ENCODE data around the gene PANX1. TPM values are rescaled to one million over a fixed set of nuclear protein-coding genes. Genes with fewer than 3 reads are reported as not detected.

The PANX1 gene
- total and polyA plus RNA-seq, 7 experiments from 2014 or later: 3.9 to 14.8 (median 5.8) TPM

GRCh38 chr11:94125407-94126115, 3.1 kb upstream of the PANX1 start:
- DNase-seq: no peak
- Mint-ChIP-seq H3K4me3 (no peak overlapping the region), H3K36me3 (peaks cover 0 to 4% (median 0%) of the 10 kb centered on the region in 5 donors), H3K9me3 (peaks cover 0 to 7% (median 0%) of the 10 kb centered on the region in 11 donors), H3K4me1 (peaks cover 11 to 24% (median 18%) of the 10 kb centered on the region in 7 donors), H3K27me3 (no peaks in the 10 kb centered on the region), H3K27ac (no peak overlapping the region)
- ATAC-seq: no peak
- POLR2A ChIA-PET: no interaction called here
- Histone ChIP-seq H3K4me3 (ENCODE audit: low read length) (no peak overlapping the region), H3K27ac (ENCODE audit: low read depth, low read length) (no peak overlapping the region), H3K4me1 (ENCODE audit: control insufficient read depth in 2 of 2, insufficient read depth in 2 of 2, low read length in 2 of 2) (peaks cover 20 to 24% of the 10 kb centered on the region in 2 donors), H3K27me3 (ENCODE audit: control insufficient read depth in 2 of 2, insufficient read depth in 2 of 2, low read length in 2 of 2) (no peaks in the 10 kb centered on the region), H3K36me3 (ENCODE audit: control insufficient read depth in 2 of 3, insufficient read depth in 3 of 3, low read length in 3 of 3) (peaks cover 0 to 12% (median 0%) of the 10 kb centered on the region in 3 experiments), H3K9me3 (ENCODE audit: control insufficient read depth in 2 of 3, low read length in 3 of 3) (no peaks in the 10 kb centered on the region)
- CTCF ChIA-PET: no interaction called here
- intact Hi-C loops (cut with micrococcal nuclease): loop anchor here (5.0 to 10.0 kb wide), 5 partner anchors 463 to 1659 kb away; partner anchors contain the start of genes CEP295 (in 1 of the 2), FAM76B (in 1 of the 2), SMCO4 (in 1 of the 2) and SRSF8 (in 1 of the 2)

- Histone ChIP-seq H3K4me3 (ENCODE audit: low read length) (peak overlapping the region; percentile 97), H3K36me3 (ENCODE audit: control insufficient read depth in 2 of 3, insufficient read depth in 3 of 3, low read length in 3 of 3) (peaks cover 0 to 12% (median 0%) of the 10 kb centered on the region in 3 experiments), H3K4me1 (ENCODE audit: control insufficient read depth in 2 of 2, insufficient read depth in 2 of 2, low read length in 2 of 2) (peaks cover 21 to 29% of the 10 kb centered on the region in 2 donors), H3K9me3 (ENCODE audit: control insufficient read depth in 2 of 3, low read length in 3 of 3) (no peaks in the 10 kb centered on the region), H3K27me3 (ENCODE audit: control insufficient read depth in 2 of 2, insufficient read depth in 2 of 2, low read length in 2 of 2) (no peaks in the 10 kb centered on the region), H3K27ac (ENCODE audit: low read depth, low read length) (peak overlapping the region; percentile 73)
- Mint-ChIP-seq H3K27ac (peak overlapping the region; percentile 77 to 96 (median 89)), H3K4me1 (peaks cover 11 to 24% (median 18%) of the 10 kb centered on the region in 7 donors), H3K4me3 (peak overlapping the region in 4 of 10 donors; percentile 52 to 92 (median 72)), H3K27me3 (no peaks in the 10 kb centered on the region), H3K36me3 (peaks cover 0 to 4% (median 0%) of the 10 kb centered on the region in 5 donors), H3K9me3 (peaks cover 0 to 7% (median 0%) of the 10 kb centered on the region in 11 donors)
- CTCF ChIA-PET: no interaction called here
- intact Hi-C loops (cut with micrococcal nuclease): loop anchor here (1.0 to 10.0 kb wide), 17 partner anchors 19 to 1661 kb away; partner anchors contain the start of genes ANKRD49 (in 2 of the 2), C11orf54 (in 2 of the 2), CWC15 (in 2 of the 2) and FAM76B (in 2 of the 2)
- ATAC-seq (no peak), DNase-seq (peak in 1 of 9 donors; percentile 12)
- POLR2A ChIA-PET: interaction anchor here (1.6 kb wide), 1 partner anchor 387 kb away, joined by 5 read pairs; no protein-coding TSS in a partner anchor
Measured at GRCh38 chr11:94127638-94128037, 1.0 kb upstream of the PANX1 start.

GRCh38 chr11:94128291-94128745, 323 bp upstream of the PANX1 start:
- Histone ChIP-seq H3K27ac (ENCODE audit: low read depth, low read length) (peak overlapping the region; percentile 73), H3K27me3 (ENCODE audit: control insufficient read depth in 2 of 2, insufficient read depth in 2 of 2, low read length in 2 of 2) (no peaks in the 10 kb centered on the region), H3K9me3 (ENCODE audit: control insufficient read depth in 2 of 3, low read length in 3 of 3) (no peaks in the 10 kb centered on the region), H3K4me1 (ENCODE audit: control insufficient read depth in 2 of 2, insufficient read depth in 2 of 2, low read length in 2 of 2) (peaks cover 21 to 29% of the 10 kb centered on the region in 2 donors), H3K4me3 (ENCODE audit: low read length) (peak overlapping the region; percentile 97), H3K36me3 (ENCODE audit: control insufficient read depth in 2 of 3, insufficient read depth in 3 of 3, low read length in 3 of 3) (peaks cover 0 to 12% (median 0%) of the 10 kb centered on the region in 3 experiments)
- ATAC-seq (peak; percentile 42), DNase-seq (no peak)
- intact Hi-C loops (cut with micrococcal nuclease): loop anchor here (1.0 to 10.0 kb wide), 17 partner anchors 18 to 1660 kb away; partner anchors contain the start of genes ANKRD49 (in 2 of the 2), C11orf54 (in 2 of the 2), CWC15 (in 2 of the 2) and FAM76B (in 2 of the 2)
- peak overlapping the region in 2 of 10 donors; percentile 85 to 92 for H3K4me3 Mint-ChIP-seq
- H3K36me3 Mint-ChIP-seq: peaks cover 0 to 4% (median 0%) of the 10 kb centered on the region in 5 donors
- no peaks in the 10 kb centered on the region for H3K27me3 Mint-ChIP-seq
- ChIA-PET CTCF (no interaction called here), POLR2A (interaction anchor here (0.8 to 1.8 kb wide), 3 partner anchors 344 to 388 kb away, joined by 3 to 5 read pairs (median 4); partner anchors contain the start of gene MED17)
- peak overlapping the region; percentile 77 to 96 (median 89) for H3K27ac Mint-ChIP-seq
- peaks cover 0 to 7% (median 0%) of the 10 kb centered on the region in 11 donors for H3K9me3 Mint-ChIP-seq
- H3K4me1 Mint-ChIP-seq: peaks cover 13 to 27% (median 22%) of the 10 kb centered on the region in 7 donors

- H3K4me1 ChIP-seq (ENCODE audit: control insufficient read depth in 2 of 2, insufficient read depth in 2 of 2, low read length in 2 of 2): peaks cover 21 to 29% of the 10 kb centered on the region in 2 donors
- peaks cover 26 to 34% (median 31%) of the 10 kb centered on the region in 7 donors for H3K4me1 Mint-ChIP-seq
- no peaks in the 10 kb centered on the region for H3K27me3 ChIP-seq (ENCODE audit: control insufficient read depth in 2 of 2, insufficient read depth in 2 of 2, low read length in 2 of 2)
- ChIA-PET POLR2A (interaction anchor here (0.6 to 1.8 kb wide), 4 partner anchors 9 to 484 kb away, joined by 3 to 5 read pairs (median 4); partner anchors contain the start of gene MED17), CTCF (no interaction called here)
- no peaks in the 10 kb centered on the region for H3K27me3 Mint-ChIP-seq
- no peak overlapping the region for H3K4me3 Mint-ChIP-seq
- H3K27ac ChIP-seq (ENCODE audit: low read depth, low read length): peak overlapping the region; percentile 73
- DNase-seq (peak in 7 of 9 donors; percentile 9 to 31 (median 24)), ATAC-seq (no peak)
- peak overlapping the region; percentile 97 for H3K4me3 ChIP-seq (ENCODE audit: low read length)
- no peaks in the 10 kb centered on the region for H3K36me3 Mint-ChIP-seq
- H3K36me3 ChIP-seq (ENCODE audit: control insufficient read depth in 2 of 3, insufficient read depth in 3 of 3, low read length in 3 of 3): peaks cover 0 to 12% (median 0%) of the 10 kb centered on the region in 3 experiments
- intact Hi-C loops (cut with micrococcal nuclease): loop anchor here (2.0 to 10.0 kb wide), 11 partner anchors 17 to 1659 kb away; partner anchors contain the start of genes FAM76B (in 2 of the 2), ANKRD49 (in 1 of the 2), C11orf54 (in 1 of the 2) and CEP295 (in 1 of the 2)
- no peak overlapping the region for H3K27ac Mint-ChIP-seq
- H3K9me3 Mint-ChIP-seq: no peaks in the 10 kb centered on the region
- no peaks in the 10 kb centered on the region for H3K9me3 ChIP-seq (ENCODE audit: control insufficient read depth in 2 of 3, low read length in 3 of 3)
Measured at GRCh38 chr11:94129512-94130297, 1.1 kb downstream of the PANX1 start.

- ATAC-seq (no peak), DNase-seq (no peak)
- no peaks in the 10 kb centered on the region for H3K36me3 Mint-ChIP-seq
- H3K9me3 Mint-ChIP-seq: no peaks in the 10 kb centered on the region
- ChIA-PET CTCF (no interaction called here), POLR2A (interaction anchor here (0.6 to 1.2 kb wide), 2 partner anchors 8 to 484 kb away, joined by 3 read pairs; no protein-coding TSS in a partner anchor)
- Histone ChIP-seq H3K4me3 (ENCODE audit: low read length) (peak overlapping the region; percentile 97), H3K36me3 (ENCODE audit: control insufficient read depth in 2 of 3, insufficient read depth in 3 of 3, low read length in 3 of 3) (peaks cover 0 to 12% (median 0%) of the 10 kb centered on the region in 3 experiments), H3K27me3 (ENCODE audit: control insufficient read depth in 2 of 2, insufficient read depth in 2 of 2, low read length in 2 of 2) (no peaks in the 10 kb centered on the region), H3K27ac (ENCODE audit: low read depth, low read length) (no peak overlapping the region), H3K9me3 (ENCODE audit: control insufficient read depth in 2 of 3, low read length in 3 of 3) (no peaks in the 10 kb centered on the region), H3K4me1 (ENCODE audit: control insufficient read depth in 2 of 2, insufficient read depth in 2 of 2, low read length in 2 of 2) (peaks cover 21 to 29% of the 10 kb centered on the region in 2 donors)
- peaks cover 32 to 36% (median 34%) of the 10 kb centered on the region in 7 donors for H3K4me1 Mint-ChIP-seq
- intact Hi-C loops (cut with micrococcal nuclease): loop anchor here in 1 of 2 donors (2.0 kb wide), 1 partner anchor 16 kb away; no protein-coding TSS in a partner anchor
- no peak overlapping the region for H3K27ac Mint-ChIP-seq
- no peak overlapping the region for H3K4me3 Mint-ChIP-seq
- no peaks in the 10 kb centered on the region for H3K27me3 Mint-ChIP-seq
Measured at GRCh38 chr11:94130298-94131046, 1.8 kb downstream of the PANX1 start.
